GM23338 (cell line): ENCODE measurements around the gene ADGRD1. TPM values are rescaled to one million over a fixed set of nuclear protein-coding genes. Genes with fewer than 3 reads are reported as not detected.
A peak's percentile ranks its signal among the peaks of the same experiment; 100 is the strongest.

Experiments used
- ATAC-seq: fragments of 200-7000 bp; cut with Tn5 transposase; 3 replicates; pipeline ENCODE4 v1.9.1; 2020
- DNase-seq: peaks from one replicate; pipeline ENCODE4 v3.0.0-alpha.2; 2015; ENCODE audit warnings: low spot score
- H2AFZ ChIP-seq: fragments of 200-600 bp; sonication (generic); 2 replicates; pipeline ENCODE4 v1.8.0; 2016; ENCODE audit warnings: antibody characterized with exemption, mild to moderate bottlenecking, moderate library complexity
- H3F3A ChIP-seq: fragments of 200-600 bp; sonication (generic); replicated peaks from 2 replicates; pipeline ENCODE4 v1.8.0; 2017; ENCODE audit warnings: antibody characterized with exemption, mixed run types, low read depth
- H3K27ac ChIP-seq: fragments of 200-600 bp; sonication (generic); 2 replicates; pipeline ENCODE4 v1.6.1; 2016; ENCODE audit warnings: low read depth
- H3K27me3 ChIP-seq: fragments of 200-600 bp; sonication (generic); 2 replicates; pipeline ENCODE4 v1.8.0; 2016; ENCODE audit warnings: mild to moderate bottlenecking, mixed run types, moderate library complexity; ENCODE audit not compliant: insufficient read depth
- H3K36me3 ChIP-seq: fragments of 200-600 bp; sonication (generic); 2 replicates; pipeline ENCODE4 v1.8.0; 2016; ENCODE audit warnings: mild to moderate bottlenecking; ENCODE audit not compliant: insufficient read depth
- H3K4me1 ChIP-seq: fragments of 200-600 bp; sonication (generic); 2 replicates; pipeline ENCODE4 v1.8.0; 2016; ENCODE audit warnings: mild to moderate bottlenecking, moderate library complexity; ENCODE audit not compliant: insufficient read depth
- H3K4me2 ChIP-seq: fragments of 200-600 bp; sonication (generic); 2 replicates; pipeline ENCODE4 v1.7.1; 2017; ENCODE audit warnings: mixed run types
- H3K4me3 ChIP-seq: fragments of 200-600 bp; sonication (generic); 2 replicates; pipeline ENCODE4 v1.6.1; 2016; ENCODE audit warnings: mixed run types
- H3K79me2 ChIP-seq: fragments of 200-600 bp; sonication (generic); replicated peaks from 2 replicates; pipeline ENCODE4 v1.8.0; 2017; ENCODE audit warnings: mild to moderate bottlenecking; ENCODE audit not compliant: insufficient read depth
- H3K9me2 ChIP-seq: fragments of 200-600 bp; sonication (generic); 2 replicates; pipeline ENCODE4 v1.8.0; 2017; ENCODE audit not compliant: insufficient read depth
- H4K20me1 ChIP-seq: fragments of 200-600 bp; sonication (generic); replicated peaks from 2 replicates; pipeline ENCODE4 v1.8.0; 2017; ENCODE audit warnings: mild to moderate bottlenecking; ENCODE audit not compliant: insufficient read depth
- H3K27ac Mint-ChIP-seq: 2 replicates; pipeline ENCODE4 v1.8.0; 2020; ENCODE audit warnings: inconsistent platforms, mild to moderate bottlenecking, moderate library complexity, mixed read lengths
- H3K27me3 Mint-ChIP-seq: 3 replicates; pipeline ENCODE4 v1.8.0; 2022; ENCODE audit warnings: low read depth, mild to moderate bottlenecking, moderate library complexity, mixed read lengths, inconsistent platforms; ENCODE audit not compliant: insufficient read depth, poor library complexity
- H3K36me3 Mint-ChIP-seq: 3 replicates; pipeline ENCODE4 v1.8.0; 2021; ENCODE audit warnings: low read depth, mild to moderate bottlenecking, inconsistent platforms, moderate library complexity, mixed read lengths
- H3K4me1 Mint-ChIP-seq: 3 replicates; pipeline ENCODE4 v1.8.0; 2020; ENCODE audit warnings: mild to moderate bottlenecking, inconsistent platforms, mixed read lengths
- H3K4me3 Mint-ChIP-seq: 3 replicates; pipeline ENCODE4 v1.8.0; 2021; ENCODE audit warnings: moderate library complexity, mild to moderate bottlenecking, inconsistent platforms, mixed read lengths
- H3K9me3 Mint-ChIP-seq: 3 replicates; pipeline ENCODE4 v1.8.0; 2020; ENCODE audit warnings: moderate library complexity, mild to moderate bottlenecking, inconsistent platforms, mixed read lengths
- EZH2 ChIP-seq: fragments of 200-600 bp; sonication (generic); IDR thresholded peaks from one replicate; pipeline ENCODE4 v1.8.0; 2017; ENCODE audit warnings: antibody characterized with exemption, mild to moderate bottlenecking, low read depth; ENCODE audit not compliant: unreplicated experiment
- NANOG ChIP-seq: IDR thresholded peaks from 2 replicates; pipeline ENCODE4 v1.6.1; 2016; ENCODE audit warnings: antibody characterized with exemption, borderline replicate concordance
- ZNF114 ChIP-seq: fragments of 250-450 bp; sonication (Bioruptor Pico); IDR thresholded peaks from 2 replicates; pipeline ENCODE4 v1.5.0; 2020; ENCODE audit warnings: mild to moderate bottlenecking, moderate library complexity
- ZNF331 ChIP-seq: fragments of 250-450 bp; sonication (Bioruptor Pico); IDR thresholded peaks from 2 replicates; pipeline ENCODE4 v1.5.0; 2020; ENCODE audit warnings: low read depth, mild to moderate bottlenecking, moderate library complexity
- polyA plus RNA-seq: library from polyadenylated mRNA; unstranded; fragments of >200 nt; fragmentation: Nextera tagmentation; extraction: Ambion mirVana; gene quantifications from 2 replicates; pipeline ENCODE4 v1.2.1, GENCODE V29; 2016
- total RNA-seq: library from RNA; depleted of rRNA; stranded (reverse); fragments of >200 nt; shearing (Covaris generic); gene quantifications from 2 replicates; pipeline ENCODE4 v1.2.3, GENCODE V29; 2014
- TF ChIP-seq, protein P1 (sequence below): IDR thresholded peaks from 2 replicates; pipeline ENCODE4 v1.6.1; 2016; ENCODE audit warnings: antibody characterized with exemption
- TF ChIP-seq, protein P2 (sequence below): IDR thresholded peaks from one replicate; pipeline ENCODE4 v1.6.1; 2018; ENCODE audit warnings: antibody characterized with exemption; ENCODE audit not compliant: unreplicated experiment
- TF ChIP-seq, protein P3 (sequence below): fragments of 250-450 bp; sonication (Bioruptor Pico); IDR thresholded peaks from 2 replicates; pipeline ENCODE4 v1.5.0; 2020; ENCODE audit warnings: mild to moderate bottlenecking, moderate library complexity

ADGRD1 gene
- total and polyA plus RNA-seq, 2 experiments from 2014 or later = 1.4 TPM; not detected in 1

DNA sequence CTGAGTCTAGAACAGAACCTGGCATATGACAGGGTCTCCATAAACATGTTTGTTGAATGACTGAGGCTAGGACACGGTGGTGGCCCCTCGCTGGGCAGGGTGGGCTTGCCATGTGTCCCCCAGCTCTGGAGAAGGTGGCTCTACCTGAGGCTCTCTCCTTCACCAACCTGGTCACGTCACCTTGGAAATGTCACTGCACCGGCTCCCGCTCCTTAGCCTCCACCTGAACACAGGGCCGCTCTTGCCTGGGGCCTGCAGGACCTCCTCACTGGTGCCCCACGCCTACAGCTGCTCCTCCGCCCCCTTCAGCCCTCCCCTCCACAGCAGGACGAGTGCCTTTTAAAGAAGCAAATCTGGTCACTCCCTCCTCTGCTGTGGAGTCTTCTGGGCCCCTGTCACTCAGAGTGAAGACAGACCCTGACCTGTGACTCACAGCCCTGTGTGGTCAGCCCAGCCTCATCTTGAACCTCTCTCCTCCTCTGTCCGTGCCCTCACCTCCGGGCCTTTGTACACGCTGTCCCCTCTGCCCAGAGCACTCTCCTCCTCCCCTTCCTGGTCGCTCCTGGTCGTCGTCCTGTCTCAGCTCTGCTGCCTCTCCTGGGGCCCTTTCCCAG lies 81.0 kb downstream of the ADGRD1 start:
- no peaks in the 10 kb centered on the region for H3K4me1 ChIP-seq
- peaks cover 13% of the 10 kb centered on the region for H3K36me3 Mint-ChIP-seq
- no peak for TF ChIP-seq NANOG
- TF ChIP-seq, protein P1, sequence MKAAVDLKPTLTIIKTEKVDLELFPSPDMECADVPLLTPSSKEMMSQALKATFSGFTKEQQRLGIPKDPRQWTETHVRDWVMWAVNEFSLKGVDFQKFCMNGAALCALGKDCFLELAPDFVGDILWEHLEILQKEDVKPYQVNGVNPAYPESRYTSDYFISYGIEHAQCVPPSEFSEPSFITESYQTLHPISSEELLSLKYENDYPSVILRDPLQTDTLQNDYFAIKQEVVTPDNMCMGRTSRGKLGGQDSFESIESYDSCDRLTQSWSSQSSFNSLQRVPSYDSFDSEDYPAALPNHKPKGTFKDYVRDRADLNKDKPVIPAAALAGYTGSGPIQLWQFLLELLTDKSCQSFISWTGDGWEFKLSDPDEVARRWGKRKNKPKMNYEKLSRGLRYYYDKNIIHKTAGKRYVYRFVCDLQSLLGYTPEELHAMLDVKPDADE = no peak
- TF ChIP-seq, protein P2, sequence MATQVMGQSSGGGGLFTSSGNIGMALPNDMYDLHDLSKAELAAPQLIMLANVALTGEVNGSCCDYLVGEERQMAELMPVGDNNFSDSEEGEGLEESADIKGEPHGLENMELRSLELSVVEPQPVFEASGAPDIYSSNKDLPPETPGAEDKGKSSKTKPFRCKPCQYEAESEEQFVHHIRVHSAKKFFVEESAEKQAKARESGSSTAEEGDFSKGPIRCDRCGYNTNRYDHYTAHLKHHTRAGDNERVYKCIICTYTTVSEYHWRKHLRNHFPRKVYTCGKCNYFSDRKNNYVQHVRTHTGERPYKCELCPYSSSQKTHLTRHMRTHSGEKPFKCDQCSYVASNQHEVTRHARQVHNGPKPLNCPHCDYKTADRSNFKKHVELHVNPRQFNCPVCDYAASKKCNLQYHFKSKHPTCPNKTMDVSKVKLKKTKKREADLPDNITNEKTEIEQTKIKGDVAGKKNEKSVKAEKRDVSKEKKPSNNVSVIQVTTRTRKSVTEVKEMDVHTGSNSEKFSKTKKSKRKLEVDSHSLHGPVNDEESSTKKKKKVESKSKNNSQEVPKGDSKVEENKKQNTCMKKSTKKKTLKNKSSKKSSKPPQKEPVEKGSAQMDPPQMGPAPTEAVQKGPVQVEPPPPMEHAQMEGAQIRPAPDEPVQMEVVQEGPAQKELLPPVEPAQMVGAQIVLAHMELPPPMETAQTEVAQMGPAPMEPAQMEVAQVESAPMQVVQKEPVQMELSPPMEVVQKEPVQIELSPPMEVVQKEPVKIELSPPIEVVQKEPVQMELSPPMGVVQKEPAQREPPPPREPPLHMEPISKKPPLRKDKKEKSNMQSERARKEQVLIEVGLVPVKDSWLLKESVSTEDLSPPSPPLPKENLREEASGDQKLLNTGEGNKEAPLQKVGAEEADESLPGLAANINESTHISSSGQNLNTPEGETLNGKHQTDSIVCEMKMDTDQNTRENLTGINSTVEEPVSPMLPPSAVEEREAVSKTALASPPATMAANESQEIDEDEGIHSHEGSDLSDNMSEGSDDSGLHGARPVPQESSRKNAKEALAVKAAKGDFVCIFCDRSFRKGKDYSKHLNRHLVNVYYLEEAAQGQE = no peak
- no peak for TF ChIP-seq EZH2
- H3K27me3 Mint-ChIP-seq = peaks cover 7% of the 10 kb centered on the region
- no peak overlapping the region for H3K27ac Mint-ChIP-seq
- no peaks in the 10 kb centered on the region for H3F3A ChIP-seq
- no peak overlapping the region for H3K4me3 ChIP-seq
- ATAC-seq (no peak), DNase-seq (no peak)
- H3K79me2 ChIP-seq = no peaks in the 10 kb centered on the region
- no peak overlapping the region for H2AFZ ChIP-seq
- H3K27ac ChIP-seq = no peak overlapping the region
- no peak overlapping the region for H3K4me2 ChIP-seq
- no peaks in the 10 kb centered on the region for H4K20me1 ChIP-seq
- H3K4me3 Mint-ChIP-seq = no peak overlapping the region
- no peaks in the 10 kb centered on the region for H3K4me1 Mint-ChIP-seq
- no peaks in the 10 kb centered on the region for H3K27me3 ChIP-seq
- no peaks in the 10 kb centered on the region for H3K36me3 ChIP-seq
- no peaks in the 10 kb centered on the region for H3K9me2 ChIP-seq
- peaks cover 21% of the 10 kb centered on the region for H3K9me3 Mint-ChIP-seq

DNA sequence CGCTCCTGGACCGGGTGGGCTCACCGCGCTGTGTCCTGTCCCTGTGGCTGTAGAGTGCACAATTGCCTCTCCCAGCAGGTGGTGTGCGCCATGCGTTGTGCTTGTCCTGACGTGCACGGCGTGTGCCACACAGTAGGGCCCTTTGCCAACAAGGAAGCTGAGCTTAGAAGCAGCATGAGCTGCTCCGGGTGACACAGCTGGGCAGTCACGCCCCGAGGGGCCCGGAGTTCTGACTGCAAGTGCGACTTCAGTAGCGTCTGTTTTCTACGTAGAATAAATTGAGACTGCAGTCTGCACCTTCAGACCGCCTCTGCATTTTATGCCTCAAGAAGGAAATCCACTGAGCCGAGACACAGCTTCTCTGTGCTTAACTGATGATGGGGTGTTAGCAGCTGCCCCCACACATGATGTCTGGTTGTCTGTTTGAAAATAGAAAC lies 81.6 kb downstream of the ADGRD1 start:
- H3K4me3 ChIP-seq = no peak overlapping the region
- no peaks in the 10 kb centered on the region for H3K9me2 ChIP-seq
- H2AFZ ChIP-seq = 0 out of 2 replicates have a peak overlapping the region, but pooled peaks have one; percentile 38
- no peaks in the 10 kb centered on the region for H3K4me1 Mint-ChIP-seq
- no peaks in the 10 kb centered on the region for H3K27me3 ChIP-seq
- no peaks in the 10 kb centered on the region for H3F3A ChIP-seq
- peaks cover 21% of the 10 kb centered on the region for H3K9me3 Mint-ChIP-seq
- no peak overlapping the region for H3K4me3 Mint-ChIP-seq
- no peak for ATAC-seq
- H3K36me3 Mint-ChIP-seq = peaks cover 13% of the 10 kb centered on the region
- DNase-seq = no peak
- H3K36me3 ChIP-seq = no peaks in the 10 kb centered on the region
- H3K27ac Mint-ChIP-seq = no peak overlapping the region
- H3K27ac ChIP-seq = no peak overlapping the region
- no peaks in the 10 kb centered on the region for H3K4me1 ChIP-seq
- H3K4me2 ChIP-seq = no peak overlapping the region
- H3K27me3 Mint-ChIP-seq = peaks cover 7% of the 10 kb centered on the region
- no peaks in the 10 kb centered on the region for H4K20me1 ChIP-seq
- H3K79me2 ChIP-seq = no peaks in the 10 kb centered on the region
- TF ChIP-seq ZNF331 (CRISPR knock-in tag) = no peak
- no peak for TF ChIP-seq ZNF114 (CRISPR knock-in tag)
- no peak for TF ChIP-seq NANOG
- TF ChIP-seq, protein P3, sequence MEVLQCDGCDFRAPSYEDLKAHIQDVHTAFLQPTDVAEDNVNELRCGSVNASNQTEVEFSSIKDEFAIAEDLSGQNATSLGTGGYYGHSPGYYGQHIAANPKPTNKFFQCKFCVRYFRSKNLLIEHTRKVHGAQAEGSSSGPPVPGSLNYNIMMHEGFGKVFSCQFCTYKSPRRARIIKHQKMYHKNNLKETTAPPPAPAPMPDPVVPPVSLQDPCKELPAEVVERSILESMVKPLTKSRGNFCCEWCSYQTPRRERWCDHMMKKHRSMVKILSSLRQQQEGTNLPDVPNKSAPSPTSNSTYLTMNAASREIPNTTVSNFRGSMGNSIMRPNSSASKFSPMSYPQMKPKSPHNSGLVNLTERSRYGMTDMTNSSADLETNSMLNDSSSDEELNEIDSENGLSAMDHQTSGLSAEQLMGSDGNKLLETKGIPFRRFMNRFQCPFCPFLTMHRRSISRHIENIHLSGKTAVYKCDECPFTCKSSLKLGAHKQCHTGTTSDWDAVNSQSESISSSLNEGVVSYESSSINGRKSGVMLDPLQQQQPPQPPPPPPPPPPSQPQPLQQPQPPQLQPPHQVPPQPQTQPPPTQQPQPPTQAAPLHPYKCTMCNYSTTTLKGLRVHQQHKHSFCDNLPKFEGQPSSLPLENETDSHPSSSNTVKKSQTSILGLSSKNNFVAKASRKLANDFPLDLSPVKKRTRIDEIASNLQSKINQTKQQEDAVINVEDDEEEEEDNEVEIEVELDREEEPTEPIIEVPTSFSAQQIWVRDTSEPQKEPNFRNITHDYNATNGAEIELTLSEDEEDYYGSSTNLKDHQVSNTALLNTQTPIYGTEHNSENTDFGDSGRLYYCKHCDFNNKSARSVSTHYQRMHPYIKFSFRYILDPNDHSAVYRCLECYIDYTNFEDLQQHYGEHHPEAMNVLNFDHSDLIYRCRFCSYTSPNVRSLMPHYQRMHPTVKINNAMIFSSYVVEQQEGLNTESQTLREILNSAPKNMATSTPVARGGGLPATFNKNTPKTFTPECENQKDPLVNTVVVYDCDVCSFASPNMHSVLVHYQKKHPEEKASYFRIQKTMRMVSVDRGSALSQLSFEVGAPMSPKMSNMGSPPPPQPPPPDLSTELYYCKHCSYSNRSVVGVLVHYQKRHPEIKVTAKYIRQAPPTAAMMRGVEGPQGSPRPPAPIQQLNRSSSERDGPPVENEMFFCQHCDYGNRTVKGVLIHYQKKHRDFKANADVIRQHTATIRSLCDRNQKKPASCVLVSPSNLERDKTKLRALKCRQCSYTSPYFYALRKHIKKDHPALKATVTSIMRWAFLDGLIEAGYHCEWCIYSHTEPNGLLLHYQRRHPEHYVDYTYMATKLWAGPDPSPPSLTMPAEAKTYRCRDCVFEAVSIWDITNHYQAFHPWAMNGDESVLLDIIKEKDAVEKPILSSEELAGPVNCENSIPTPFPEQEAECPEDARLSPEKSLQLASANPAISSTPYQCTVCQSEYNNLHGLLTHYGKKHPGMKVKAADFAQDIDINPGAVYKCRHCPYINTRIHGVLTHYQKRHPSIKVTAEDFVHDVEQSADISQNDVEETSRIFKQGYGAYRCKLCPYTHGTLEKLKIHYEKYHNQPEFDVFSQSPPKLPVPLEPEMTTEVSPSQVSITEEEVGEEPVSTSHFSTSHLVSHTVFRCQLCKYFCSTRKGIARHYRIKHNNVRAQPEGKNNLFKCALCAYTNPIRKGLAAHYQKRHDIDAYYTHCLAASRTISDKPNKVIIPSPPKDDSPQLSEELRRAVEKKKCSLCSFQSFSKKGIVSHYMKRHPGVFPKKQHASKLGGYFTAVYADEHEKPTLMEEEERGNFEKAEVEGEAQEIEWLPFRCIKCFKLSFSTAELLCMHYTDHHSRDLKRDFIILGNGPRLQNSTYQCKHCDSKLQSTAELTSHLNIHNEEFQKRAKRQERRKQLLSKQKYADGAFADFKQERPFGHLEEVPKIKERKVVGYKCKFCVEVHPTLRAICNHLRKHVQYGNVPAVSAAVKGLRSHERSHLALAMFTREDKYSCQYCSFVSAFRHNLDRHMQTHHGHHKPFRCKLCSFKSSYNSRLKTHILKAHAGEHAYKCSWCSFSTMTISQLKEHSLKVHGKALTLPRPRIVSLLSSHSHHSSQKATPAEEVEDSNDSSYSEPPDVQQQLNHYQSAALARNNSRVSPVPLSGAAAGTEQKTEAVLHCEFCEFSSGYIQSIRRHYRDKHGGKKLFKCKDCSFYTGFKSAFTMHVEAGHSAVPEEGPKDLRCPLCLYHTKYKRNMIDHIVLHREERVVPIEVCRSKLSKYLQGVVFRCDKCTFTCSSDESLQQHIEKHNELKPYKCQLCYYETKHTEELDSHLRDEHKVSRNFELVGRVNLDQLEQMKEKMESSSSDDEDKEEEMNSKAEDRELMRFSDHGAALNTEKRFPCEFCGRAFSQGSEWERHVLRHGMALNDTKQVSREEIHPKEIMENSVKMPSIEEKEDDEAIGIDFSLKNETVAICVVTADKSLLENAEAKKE = no peak
- TF ChIP-seq, protein P1 = no peak
